ENCODE data around the gene GGN. TPM values are rescaled to one million over a fixed set of nuclear protein-coding genes. Genes with fewer than 3 reads are reported as not detected.
"Not testable (repeated sequence)": the region's sequence is repeated elsewhere in the genome, so short reads cannot be mapped to it uniquely, and the experiment has no call there.

The GGN gene
- not detected for total RNA-seq (ENCODE audit: insufficient read depth, low replicate concordance)

GRCh38 chr19:38387550-38388348, at the start of gene GGN:
GGN (minus strand) TSS chr19:38388034; CDS start chr19:38387261, 773 bp downstream.
- peak; percentile 52 for DNase-seq (ENCODE audit: low spot score)

GRCh38 chr19:38437295-38437694, 49.5 kb upstream of the GGN start:
- DNase-seq (ENCODE audit: low spot score) = no peak

GRCh38 chr19:38434549-38435051, 46.8 kb upstream of the GGN start:
- peak; percentile 30 for DNase-seq (ENCODE audit: low spot score)

- DNase-seq (ENCODE audit: low spot score) = peak; percentile 35
These were observed 45.5 kb upstream of the GGN start, which contains the start of gene RYR1 for GRCh38 chr19:38433268-38433733. RYR1 (plus strand) TSS chr19:38433691; CDS start chr19:38433830, 139 bp downstream.

GRCh38 chr19:38430931-38431330, 43.1 kb upstream of the GGN start:
- DNase-seq (ENCODE audit: low spot score) = no peak

- DNase-seq (ENCODE audit: low spot score) = no peak
These were observed 42.0 kb upstream of the GGN start for GRCh38 chr19:38429811-38430156.

GRCh38 chr19:38429055-38429810, 41.4 kb upstream of the GGN start:
- DNase-seq (ENCODE audit: low spot score) = no peak

GRCh38 chr19:38427035-38427677, 39.3 kb upstream of the GGN start:
- DNase-seq (ENCODE audit: low spot score) = not testable (repeated sequence)

- DNase-seq (ENCODE audit: low spot score) = no peak
These were observed 38.1 kb upstream of the GGN start, which contains the start of gene RASGRP4 for GRCh38 chr19:38425810-38426466. RASGRP4 (minus strand) TSS chr19:38426219; CDS start chr19:38426091, 128 bp downstream.

- DNase-seq (ENCODE audit: low spot score) = no peak
These were observed 37.5 kb upstream of the GGN start for GRCh38 chr19:38425222-38425809.

- DNase-seq (ENCODE audit: low spot score) = no peak
These were observed 36.4 kb upstream of the GGN start for GRCh38 chr19:38424272-38424671.

- no peak for DNase-seq (ENCODE audit: low spot score)
These were observed 34.6 kb upstream of the GGN start for GRCh38 chr19:38422438-38422837.

- DNase-seq (ENCODE audit: low spot score) = no peak
These were observed 34.0 kb upstream of the GGN start for GRCh38 chr19:38421856-38422255.

- DNase-seq (ENCODE audit: low spot score) = no peak
These were observed 33.1 kb upstream of the GGN start for GRCh38 chr19:38420935-38421334.

- peak; percentile 23 for DNase-seq (ENCODE audit: low spot score)
These were observed 30.0 kb upstream of the GGN start for GRCh38 chr19:38417544-38418506.

- DNase-seq (ENCODE audit: low spot score) = no peak
These were observed 29.3 kb upstream of the GGN start for GRCh38 chr19:38417146-38417543.

- DNase-seq (ENCODE audit: low spot score) = no peak
These were observed 25.6 kb upstream of the GGN start for GRCh38 chr19:38413416-38413815.

- no peak for DNase-seq (ENCODE audit: low spot score)
These were observed 25.1 kb upstream of the GGN start for GRCh38 chr19:38412961-38413360.

- no peak for DNase-seq (ENCODE audit: low spot score)
These were observed 24.7 kb upstream of the GGN start for GRCh38 chr19:38412491-38412890.

- DNase-seq (ENCODE audit: low spot score) = not testable (repeated sequence)
These were observed 24.1 kb upstream of the GGN start for GRCh38 chr19:38411898-38412297.

Data from umbilical cord (tissue), 2 donors.